Amniotic stem cell (primary cell): ENCODE results near the gene ATP2A1.
"Not testable (repeated sequence)": the region's sequence is repeated elsewhere in the genome, so short reads cannot be mapped to it uniquely, and the experiment has no call there.

Experiments used
- DNase-seq: peaks from one replicate; lab custom pipeline; 2025; lab: John Stamatoyannopoulos, UW

Gene ATP2A1

GRCh38 chr16:28935924-28936783, 57.9 kb downstream of the ATP2A1 start:
- no peak for DNase-seq

- DNase-seq = no peak
Observed at GRCh38 chr16:28936784-28937155, 58.5 kb downstream of the ATP2A1 start.

GRCh38 chr16:28937222-28937876, 59.1 kb downstream of the ATP2A1 start:
- DNase-seq = no peak

GRCh38 chr16:28938721-28939120, 60.4 kb downstream of the ATP2A1 start:
- DNase-seq = no peak

GRCh38 chr16:28939825-28940224, 61.5 kb downstream of the ATP2A1 start:
- not testable (repeated sequence) for DNase-seq

GRCh38 chr16:28943281-28943680, 65.0 kb downstream of the ATP2A1 start:
- DNase-seq = no peak

GRCh38 chr16:28946681-28947080, 68.4 kb downstream of the ATP2A1 start:
- DNase-seq = no peak

- DNase-seq = peak; percentile 99
Observed at GRCh38 chr16:28950648-28951409, 72.5 kb downstream of the ATP2A1 start, which contains the start of gene NFATC2IP. NFATC2IP (plus strand) TSS chr16:28950937; CDS start chr16:28951012, 75 bp downstream.

- DNase-seq = no peak
Observed at GRCh38 chr16:28951410-28951943, 73.2 kb downstream of the ATP2A1 start.
